ENCODE data around the gene DHX30.

Gene DHX30

DNA sequence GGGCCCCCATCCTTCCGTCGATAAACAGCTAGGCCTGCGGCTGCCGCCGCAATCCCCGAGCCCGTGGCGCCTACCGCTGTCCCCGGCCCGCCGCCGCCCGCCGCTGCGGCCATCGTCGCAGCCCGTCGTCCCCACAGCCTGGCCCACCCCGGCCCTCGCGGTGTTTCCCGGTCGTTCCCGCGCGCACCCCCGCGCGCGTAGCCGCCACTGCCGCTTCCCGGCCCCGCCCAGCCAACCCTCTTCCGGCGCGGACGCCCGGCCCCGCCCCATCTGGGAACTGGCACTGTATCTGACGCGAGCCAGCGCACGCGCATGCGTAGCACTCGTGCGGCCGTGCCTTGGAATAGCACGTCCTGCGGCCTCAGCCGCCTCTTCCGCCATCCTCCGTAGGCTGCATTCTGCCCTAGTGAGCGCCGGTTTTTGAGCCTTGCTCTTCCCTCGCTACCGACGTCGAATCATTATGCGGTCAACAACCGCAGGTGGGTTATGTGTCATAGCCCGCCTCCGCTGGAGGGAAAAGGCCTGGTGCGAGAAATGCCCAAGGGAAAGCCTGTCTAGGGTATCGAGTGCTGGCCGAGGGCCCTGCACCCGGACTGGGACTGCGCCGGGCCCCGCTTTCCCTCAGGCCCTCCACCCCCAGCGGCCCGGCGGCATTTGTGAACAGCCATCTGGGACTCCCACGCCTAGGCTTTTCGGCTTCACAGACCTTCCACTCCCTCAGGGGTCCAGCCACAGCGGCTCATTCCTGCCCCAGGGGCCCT is 21.1 kb upstream of the DHX30 start, which contains the start of gene SMARCC1 (continued):
- TF ChIP-seq, protein P1, sequence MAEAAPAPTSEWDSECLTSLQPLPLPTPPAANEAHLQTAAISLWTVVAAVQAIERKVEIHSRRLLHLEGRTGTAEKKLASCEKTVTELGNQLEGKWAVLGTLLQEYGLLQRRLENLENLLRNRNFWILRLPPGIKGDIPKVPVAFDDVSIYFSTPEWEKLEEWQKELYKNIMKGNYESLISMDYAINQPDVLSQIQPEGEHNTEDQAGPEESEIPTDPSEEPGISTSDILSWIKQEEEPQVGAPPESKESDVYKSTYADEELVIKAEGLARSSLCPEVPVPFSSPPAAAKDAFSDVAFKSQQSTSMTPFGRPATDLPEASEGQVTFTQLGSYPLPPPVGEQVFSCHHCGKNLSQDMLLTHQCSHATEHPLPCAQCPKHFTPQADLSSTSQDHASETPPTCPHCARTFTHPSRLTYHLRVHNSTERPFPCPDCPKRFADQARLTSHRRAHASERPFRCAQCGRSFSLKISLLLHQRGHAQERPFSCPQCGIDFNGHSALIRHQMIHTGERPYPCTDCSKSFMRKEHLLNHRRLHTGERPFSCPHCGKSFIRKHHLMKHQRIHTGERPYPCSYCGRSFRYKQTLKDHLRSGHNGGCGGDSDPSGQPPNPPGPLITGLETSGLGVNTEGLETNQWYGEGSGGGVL (tag by site-specific recombination; IDR thresholded peaks at IDR 0.05) = no peak
- TF ChIP-seq ZFP69B (tag by site-specific recombination; IDR thresholded peaks at IDR 0.05) (0 out of 2 replicates have a peak, but pooled peaks have one; percentile 17), ZNF473 (tag by site-specific recombination; IDR thresholded peaks at IDR 0.05) (no peak), ZNF214 (tag by site-specific recombination; IDR thresholded peaks at IDR 0.05; ENCODE audit: borderline replicate concordance) (no peak), ZNF561 (tag by site-specific recombination; IDR thresholded peaks at IDR 0.05; ENCODE audit: borderline replicate concordance) (no peak), ZNF610 (tag by site-specific recombination; IDR thresholded peaks at IDR 0.05; ENCODE audit: borderline replicate concordance) (peak; percentile 60; the same call in 1 of the 2 replicates), ZNF600 (tag by site-specific recombination; IDR thresholded peaks at IDR 0.05) (peak; percentile 90), ZNF670 (tag by site-specific recombination; IDR thresholded peaks at IDR 0.05; ENCODE audit: low read depth) (no peak), ZBTB7A (tag by site-specific recombination; IDR thresholded peaks at IDR 0.05; ENCODE audit: low read depth) (no peak), ZIC2 (tag by site-specific recombination; IDR thresholded peaks at IDR 0.05) (peak; percentile 37; the same call in 1 of the 2 replicates), EGR2 (tag by site-specific recombination; IDR thresholded peaks at IDR 0.05; ENCODE audit: low read depth) (peak; percentile 83), SALL2 (tag by site-specific recombination; IDR thresholded peaks at IDR 0.05; ENCODE audit: borderline replicate concordance) (no peak), SP2 (tag by site-specific recombination; IDR thresholded peaks at IDR 0.05) (peak; percentile 81), ZNF621 (tag by site-specific recombination; IDR thresholded peaks at IDR 0.05) (no peak), SP7 (tag by site-specific recombination; IDR thresholded peaks at IDR 0.05) (peak; percentile 68), ZBTB20 (tag by site-specific recombination; IDR thresholded peaks at IDR 0.05) (peak; percentile 95), ZNF24 (tag by site-specific recombination; IDR thresholded peaks at IDR 0.05) (peak; percentile 82), ZNF311 (tag by site-specific recombination; IDR thresholded peaks at IDR 0.05; ENCODE audit: borderline replicate concordance) (no peak), ZNF335 (tag by site-specific recombination; conservative IDR thresholded peaks at IDR 0.05) (peak; percentile 99), HOXA7 (CRISPR knock-in tag; IDR thresholded peaks at IDR 0.05; ENCODE audit: borderline replicate concordance) (no peak), ZNF175 (tag by site-specific recombination; IDR thresholded peaks at IDR 0.05) (no peak), SETDB1 (IDR thresholded peaks at IDR 0.05; ENCODE audit: insufficient read length, low read length) (no peak), ZNF354C (tag by site-specific recombination; IDR thresholded peaks at IDR 0.05; ENCODE audit: borderline replicate concordance, low read depth) (no peak), ZNF837 (tag by site-specific recombination; IDR thresholded peaks at IDR 0.05) (no peak), ZNF426 (tag by site-specific recombination; IDR thresholded peaks at IDR 0.05) (no peak), REPIN1 (tag by site-specific recombination; IDR thresholded peaks at IDR 0.05; ENCODE audit: low read depth) (0 out of 2 replicates have a peak, but pooled peaks have one; percentile 25), ZNF274 (IDR thresholded peaks at IDR 0.05; ENCODE audit: low read length) (no peak), ZNF274 (tag by site-specific recombination; IDR thresholded peaks at IDR 0.05; ENCODE audit: borderline replicate concordance) (no peak), ZNF785 (tag by site-specific recombination; IDR thresholded peaks at IDR 0.05) (no peak), ZNF558 (tag by site-specific recombination; IDR thresholded peaks at IDR 0.05) (no peak), ZNF19 (tag by site-specific recombination; IDR thresholded peaks at IDR 0.05; ENCODE audit: low read depth) (no peak)
- TF ChIP-seq, protein P2, sequence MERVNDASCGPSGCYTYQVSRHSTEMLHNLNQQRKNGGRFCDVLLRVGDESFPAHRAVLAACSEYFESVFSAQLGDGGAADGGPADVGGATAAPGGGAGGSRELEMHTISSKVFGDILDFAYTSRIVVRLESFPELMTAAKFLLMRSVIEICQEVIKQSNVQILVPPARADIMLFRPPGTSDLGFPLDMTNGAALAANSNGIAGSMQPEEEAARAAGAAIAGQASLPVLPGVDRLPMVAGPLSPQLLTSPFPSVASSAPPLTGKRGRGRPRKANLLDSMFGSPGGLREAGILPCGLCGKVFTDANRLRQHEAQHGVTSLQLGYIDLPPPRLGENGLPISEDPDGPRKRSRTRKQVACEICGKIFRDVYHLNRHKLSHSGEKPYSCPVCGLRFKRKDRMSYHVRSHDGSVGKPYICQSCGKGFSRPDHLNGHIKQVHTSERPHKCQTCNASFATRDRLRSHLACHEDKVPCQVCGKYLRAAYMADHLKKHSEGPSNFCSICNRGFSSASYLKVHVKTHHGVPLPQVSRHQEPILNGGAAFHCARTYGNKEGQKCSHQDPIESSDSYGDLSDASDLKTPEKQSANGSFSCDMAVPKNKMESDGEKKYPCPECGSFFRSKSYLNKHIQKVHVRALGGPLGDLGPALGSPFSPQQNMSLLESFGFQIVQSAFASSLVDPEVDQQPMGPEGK (tag by site-specific recombination; IDR thresholded peaks at IDR 0.05) = peak; percentile 57; the same call in 1 of the 2 replicates
- TF ChIP-seq, protein P3, sequence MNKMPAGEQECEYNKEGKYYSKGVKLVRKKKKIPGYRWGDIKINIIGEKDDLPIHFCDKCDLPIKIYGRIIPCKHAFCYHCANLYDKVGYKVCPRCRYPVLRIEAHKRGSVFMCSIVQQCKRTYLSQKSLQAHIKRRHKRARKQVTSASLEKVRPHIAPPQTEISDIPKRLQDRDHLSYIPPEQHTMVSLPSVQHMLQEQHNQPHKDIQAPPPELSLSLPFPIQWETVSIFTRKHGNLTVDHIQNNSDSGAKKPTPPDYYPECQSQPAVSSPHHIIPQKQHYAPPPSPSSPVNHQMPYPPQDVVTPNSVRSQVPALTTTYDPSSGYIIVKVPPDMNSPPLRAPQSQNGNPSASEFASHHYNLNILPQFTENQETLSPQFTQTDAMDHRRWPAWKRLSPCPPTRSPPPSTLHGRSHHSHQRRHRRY (tag by site-specific recombination; IDR thresholded peaks at IDR 0.05) = no peak
- TF ChIP-seq, protein P4, sequence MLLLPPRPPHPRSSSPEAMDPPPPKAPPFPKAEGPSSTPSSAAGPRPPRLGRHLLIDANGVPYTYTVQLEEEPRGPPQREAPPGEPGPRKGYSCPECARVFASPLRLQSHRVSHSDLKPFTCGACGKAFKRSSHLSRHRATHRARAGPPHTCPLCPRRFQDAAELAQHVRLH (tag by site-specific recombination; IDR thresholded peaks at IDR 0.05) = no peak
- TF ChIP-seq, protein P5, sequence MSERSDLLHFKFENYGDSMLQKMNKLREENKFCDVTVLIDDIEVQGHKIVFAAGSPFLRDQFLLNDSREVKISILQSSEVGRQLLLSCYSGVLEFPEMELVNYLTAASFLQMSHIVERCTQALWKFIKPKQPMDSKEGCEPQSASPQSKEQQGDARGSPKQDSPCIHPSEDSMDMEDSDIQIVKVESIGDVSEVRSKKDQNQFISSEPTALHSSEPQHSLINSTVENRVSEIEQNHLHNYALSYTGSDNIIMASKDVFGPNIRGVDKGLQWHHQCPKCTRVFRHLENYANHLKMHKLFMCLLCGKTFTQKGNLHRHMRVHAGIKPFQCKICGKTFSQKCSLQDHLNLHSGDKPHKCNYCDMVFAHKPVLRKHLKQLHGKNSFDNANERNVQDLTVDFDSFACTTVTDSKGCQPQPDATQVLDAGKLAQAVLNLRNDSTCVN (tag by site-specific recombination; optimal IDR thresholded peaks at IDR 0.05) = peak; percentile 92
